ENCODE results near the gene TOP2B. TPM values are rescaled to one million over a fixed set of nuclear protein-coding genes. Genes with fewer than 3 reads are reported as not detected.

The TOP2B gene
- total and polyA plus RNA-seq, 2 experiments from 2014 or later, result 92.0 to 179 TPM

DNA sequence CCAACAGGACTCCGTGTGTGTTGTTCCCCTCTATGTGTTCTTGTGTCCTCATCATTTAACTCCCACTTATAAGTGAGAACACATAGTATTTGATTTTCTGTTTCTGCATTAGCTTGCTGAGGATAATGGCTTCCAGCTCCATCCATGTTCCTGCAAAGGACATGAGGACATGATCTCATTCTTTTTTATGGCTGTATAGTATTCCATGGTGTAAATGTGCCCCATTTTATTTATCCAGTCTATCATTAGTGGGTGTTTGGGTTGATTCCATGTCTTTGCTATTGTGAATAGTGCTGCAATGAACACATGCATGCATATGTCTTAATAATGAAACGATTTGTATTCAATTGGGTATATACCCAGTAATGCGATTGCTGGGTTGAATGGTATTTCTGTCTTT lies 28.5 kb upstream of the TOP2B start:
- Mint-ChIP-seq H3K27me3 (ENCODE audit: insufficient read depth, low read depth, poor library complexity) (peaks cover 2% of the 10 kb centered on the region), H3K27ac (no peak overlapping the region), H3K4me1 (no peaks in the 10 kb centered on the region), H3K9me3 (no peaks in the 10 kb centered on the region), H3K4me3 (no peak overlapping the region), H3K36me3 (ENCODE audit: low read depth) (no peaks in the 10 kb centered on the region)
- no peak overlapping the region for H2AFZ ChIP-seq
- ATAC-seq (no peak), DNase-seq (ENCODE audit: low spot score) (no peak)
- no peaks in the 10 kb centered on the region for H3K27me3 ChIP-seq (ENCODE audit: insufficient read depth)
- no peak overlapping the region for H3K27ac ChIP-seq (ENCODE audit: low read depth)
- no peaks in the 10 kb centered on the region for H3K79me2 ChIP-seq (replicated peaks; ENCODE audit: insufficient read depth)
- no peaks in the 10 kb centered on the region for H3K36me3 ChIP-seq (ENCODE audit: insufficient read depth)
- H3F3A ChIP-seq (replicated peaks; ENCODE audit: low read depth), result no peaks in the 10 kb centered on the region
- no peaks in the 10 kb centered on the region for H4K20me1 ChIP-seq (replicated peaks; ENCODE audit: insufficient read depth)
- TF ChIP-seq CREB1 (CRISPR knock-in tag; IDR thresholded peaks at IDR 0.05; ENCODE audit: low read depth), result no peak
- TF ChIP-seq EZH2phosphoT487 (IDR thresholded peaks at IDR 0.05; ENCODE audit: unreplicated experiment), result no peak
- no peak for TF ChIP-seq STAT1 (IDR thresholded peaks at IDR 0.05; ENCODE audit: unreplicated experiment)
- TF ChIP-seq, protein P1, sequence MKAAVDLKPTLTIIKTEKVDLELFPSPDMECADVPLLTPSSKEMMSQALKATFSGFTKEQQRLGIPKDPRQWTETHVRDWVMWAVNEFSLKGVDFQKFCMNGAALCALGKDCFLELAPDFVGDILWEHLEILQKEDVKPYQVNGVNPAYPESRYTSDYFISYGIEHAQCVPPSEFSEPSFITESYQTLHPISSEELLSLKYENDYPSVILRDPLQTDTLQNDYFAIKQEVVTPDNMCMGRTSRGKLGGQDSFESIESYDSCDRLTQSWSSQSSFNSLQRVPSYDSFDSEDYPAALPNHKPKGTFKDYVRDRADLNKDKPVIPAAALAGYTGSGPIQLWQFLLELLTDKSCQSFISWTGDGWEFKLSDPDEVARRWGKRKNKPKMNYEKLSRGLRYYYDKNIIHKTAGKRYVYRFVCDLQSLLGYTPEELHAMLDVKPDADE (IDR thresholded peaks at IDR 0.05), result no peak
- no peak for TF ChIP-seq NANOG (IDR thresholded peaks at IDR 0.05; ENCODE audit: borderline replicate concordance)
- TF ChIP-seq EZH2 (IDR thresholded peaks at IDR 0.05; ENCODE audit: low read depth, unreplicated experiment), result no peak
- TF ChIP-seq, protein P2, sequence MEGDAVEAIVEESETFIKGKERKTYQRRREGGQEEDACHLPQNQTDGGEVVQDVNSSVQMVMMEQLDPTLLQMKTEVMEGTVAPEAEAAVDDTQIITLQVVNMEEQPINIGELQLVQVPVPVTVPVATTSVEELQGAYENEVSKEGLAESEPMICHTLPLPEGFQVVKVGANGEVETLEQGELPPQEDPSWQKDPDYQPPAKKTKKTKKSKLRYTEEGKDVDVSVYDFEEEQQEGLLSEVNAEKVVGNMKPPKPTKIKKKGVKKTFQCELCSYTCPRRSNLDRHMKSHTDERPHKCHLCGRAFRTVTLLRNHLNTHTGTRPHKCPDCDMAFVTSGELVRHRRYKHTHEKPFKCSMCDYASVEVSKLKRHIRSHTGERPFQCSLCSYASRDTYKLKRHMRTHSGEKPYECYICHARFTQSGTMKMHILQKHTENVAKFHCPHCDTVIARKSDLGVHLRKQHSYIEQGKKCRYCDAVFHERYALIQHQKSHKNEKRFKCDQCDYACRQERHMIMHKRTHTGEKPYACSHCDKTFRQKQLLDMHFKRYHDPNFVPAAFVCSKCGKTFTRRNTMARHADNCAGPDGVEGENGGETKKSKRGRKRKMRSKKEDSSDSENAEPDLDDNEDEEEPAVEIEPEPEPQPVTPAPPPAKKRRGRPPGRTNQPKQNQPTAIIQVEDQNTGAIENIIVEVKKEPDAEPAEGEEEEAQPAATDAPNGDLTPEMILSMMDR (conservative IDR thresholded peaks at IDR 0.05; ENCODE audit: low read depth in 2 of 2), result no peak
- TF ChIP-seq POLR2AphosphoS5 (IDR thresholded peaks at IDR 0.05; ENCODE audit: low read depth), result no peak
- no peak for TF ChIP-seq ZNF114 (CRISPR knock-in tag; IDR thresholded peaks at IDR 0.05)
- TF ChIP-seq ZNF331 (CRISPR knock-in tag; IDR thresholded peaks at IDR 0.05; ENCODE audit: low read depth), result no peak
- TF ChIP-seq JUNB (IDR thresholded peaks at IDR 0.05; ENCODE audit: unreplicated experiment), result no peak
- TF ChIP-seq, protein P3, sequence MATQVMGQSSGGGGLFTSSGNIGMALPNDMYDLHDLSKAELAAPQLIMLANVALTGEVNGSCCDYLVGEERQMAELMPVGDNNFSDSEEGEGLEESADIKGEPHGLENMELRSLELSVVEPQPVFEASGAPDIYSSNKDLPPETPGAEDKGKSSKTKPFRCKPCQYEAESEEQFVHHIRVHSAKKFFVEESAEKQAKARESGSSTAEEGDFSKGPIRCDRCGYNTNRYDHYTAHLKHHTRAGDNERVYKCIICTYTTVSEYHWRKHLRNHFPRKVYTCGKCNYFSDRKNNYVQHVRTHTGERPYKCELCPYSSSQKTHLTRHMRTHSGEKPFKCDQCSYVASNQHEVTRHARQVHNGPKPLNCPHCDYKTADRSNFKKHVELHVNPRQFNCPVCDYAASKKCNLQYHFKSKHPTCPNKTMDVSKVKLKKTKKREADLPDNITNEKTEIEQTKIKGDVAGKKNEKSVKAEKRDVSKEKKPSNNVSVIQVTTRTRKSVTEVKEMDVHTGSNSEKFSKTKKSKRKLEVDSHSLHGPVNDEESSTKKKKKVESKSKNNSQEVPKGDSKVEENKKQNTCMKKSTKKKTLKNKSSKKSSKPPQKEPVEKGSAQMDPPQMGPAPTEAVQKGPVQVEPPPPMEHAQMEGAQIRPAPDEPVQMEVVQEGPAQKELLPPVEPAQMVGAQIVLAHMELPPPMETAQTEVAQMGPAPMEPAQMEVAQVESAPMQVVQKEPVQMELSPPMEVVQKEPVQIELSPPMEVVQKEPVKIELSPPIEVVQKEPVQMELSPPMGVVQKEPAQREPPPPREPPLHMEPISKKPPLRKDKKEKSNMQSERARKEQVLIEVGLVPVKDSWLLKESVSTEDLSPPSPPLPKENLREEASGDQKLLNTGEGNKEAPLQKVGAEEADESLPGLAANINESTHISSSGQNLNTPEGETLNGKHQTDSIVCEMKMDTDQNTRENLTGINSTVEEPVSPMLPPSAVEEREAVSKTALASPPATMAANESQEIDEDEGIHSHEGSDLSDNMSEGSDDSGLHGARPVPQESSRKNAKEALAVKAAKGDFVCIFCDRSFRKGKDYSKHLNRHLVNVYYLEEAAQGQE (IDR thresholded peaks at IDR 0.05; ENCODE audit: unreplicated experiment), result no peak
- TF ChIP-seq, protein P4, sequence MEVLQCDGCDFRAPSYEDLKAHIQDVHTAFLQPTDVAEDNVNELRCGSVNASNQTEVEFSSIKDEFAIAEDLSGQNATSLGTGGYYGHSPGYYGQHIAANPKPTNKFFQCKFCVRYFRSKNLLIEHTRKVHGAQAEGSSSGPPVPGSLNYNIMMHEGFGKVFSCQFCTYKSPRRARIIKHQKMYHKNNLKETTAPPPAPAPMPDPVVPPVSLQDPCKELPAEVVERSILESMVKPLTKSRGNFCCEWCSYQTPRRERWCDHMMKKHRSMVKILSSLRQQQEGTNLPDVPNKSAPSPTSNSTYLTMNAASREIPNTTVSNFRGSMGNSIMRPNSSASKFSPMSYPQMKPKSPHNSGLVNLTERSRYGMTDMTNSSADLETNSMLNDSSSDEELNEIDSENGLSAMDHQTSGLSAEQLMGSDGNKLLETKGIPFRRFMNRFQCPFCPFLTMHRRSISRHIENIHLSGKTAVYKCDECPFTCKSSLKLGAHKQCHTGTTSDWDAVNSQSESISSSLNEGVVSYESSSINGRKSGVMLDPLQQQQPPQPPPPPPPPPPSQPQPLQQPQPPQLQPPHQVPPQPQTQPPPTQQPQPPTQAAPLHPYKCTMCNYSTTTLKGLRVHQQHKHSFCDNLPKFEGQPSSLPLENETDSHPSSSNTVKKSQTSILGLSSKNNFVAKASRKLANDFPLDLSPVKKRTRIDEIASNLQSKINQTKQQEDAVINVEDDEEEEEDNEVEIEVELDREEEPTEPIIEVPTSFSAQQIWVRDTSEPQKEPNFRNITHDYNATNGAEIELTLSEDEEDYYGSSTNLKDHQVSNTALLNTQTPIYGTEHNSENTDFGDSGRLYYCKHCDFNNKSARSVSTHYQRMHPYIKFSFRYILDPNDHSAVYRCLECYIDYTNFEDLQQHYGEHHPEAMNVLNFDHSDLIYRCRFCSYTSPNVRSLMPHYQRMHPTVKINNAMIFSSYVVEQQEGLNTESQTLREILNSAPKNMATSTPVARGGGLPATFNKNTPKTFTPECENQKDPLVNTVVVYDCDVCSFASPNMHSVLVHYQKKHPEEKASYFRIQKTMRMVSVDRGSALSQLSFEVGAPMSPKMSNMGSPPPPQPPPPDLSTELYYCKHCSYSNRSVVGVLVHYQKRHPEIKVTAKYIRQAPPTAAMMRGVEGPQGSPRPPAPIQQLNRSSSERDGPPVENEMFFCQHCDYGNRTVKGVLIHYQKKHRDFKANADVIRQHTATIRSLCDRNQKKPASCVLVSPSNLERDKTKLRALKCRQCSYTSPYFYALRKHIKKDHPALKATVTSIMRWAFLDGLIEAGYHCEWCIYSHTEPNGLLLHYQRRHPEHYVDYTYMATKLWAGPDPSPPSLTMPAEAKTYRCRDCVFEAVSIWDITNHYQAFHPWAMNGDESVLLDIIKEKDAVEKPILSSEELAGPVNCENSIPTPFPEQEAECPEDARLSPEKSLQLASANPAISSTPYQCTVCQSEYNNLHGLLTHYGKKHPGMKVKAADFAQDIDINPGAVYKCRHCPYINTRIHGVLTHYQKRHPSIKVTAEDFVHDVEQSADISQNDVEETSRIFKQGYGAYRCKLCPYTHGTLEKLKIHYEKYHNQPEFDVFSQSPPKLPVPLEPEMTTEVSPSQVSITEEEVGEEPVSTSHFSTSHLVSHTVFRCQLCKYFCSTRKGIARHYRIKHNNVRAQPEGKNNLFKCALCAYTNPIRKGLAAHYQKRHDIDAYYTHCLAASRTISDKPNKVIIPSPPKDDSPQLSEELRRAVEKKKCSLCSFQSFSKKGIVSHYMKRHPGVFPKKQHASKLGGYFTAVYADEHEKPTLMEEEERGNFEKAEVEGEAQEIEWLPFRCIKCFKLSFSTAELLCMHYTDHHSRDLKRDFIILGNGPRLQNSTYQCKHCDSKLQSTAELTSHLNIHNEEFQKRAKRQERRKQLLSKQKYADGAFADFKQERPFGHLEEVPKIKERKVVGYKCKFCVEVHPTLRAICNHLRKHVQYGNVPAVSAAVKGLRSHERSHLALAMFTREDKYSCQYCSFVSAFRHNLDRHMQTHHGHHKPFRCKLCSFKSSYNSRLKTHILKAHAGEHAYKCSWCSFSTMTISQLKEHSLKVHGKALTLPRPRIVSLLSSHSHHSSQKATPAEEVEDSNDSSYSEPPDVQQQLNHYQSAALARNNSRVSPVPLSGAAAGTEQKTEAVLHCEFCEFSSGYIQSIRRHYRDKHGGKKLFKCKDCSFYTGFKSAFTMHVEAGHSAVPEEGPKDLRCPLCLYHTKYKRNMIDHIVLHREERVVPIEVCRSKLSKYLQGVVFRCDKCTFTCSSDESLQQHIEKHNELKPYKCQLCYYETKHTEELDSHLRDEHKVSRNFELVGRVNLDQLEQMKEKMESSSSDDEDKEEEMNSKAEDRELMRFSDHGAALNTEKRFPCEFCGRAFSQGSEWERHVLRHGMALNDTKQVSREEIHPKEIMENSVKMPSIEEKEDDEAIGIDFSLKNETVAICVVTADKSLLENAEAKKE (CRISPR knock-in tag; IDR thresholded peaks at IDR 0.05), result no peak
- no peaks in the 10 kb centered on the region for H3K4me1 ChIP-seq (ENCODE audit: insufficient read depth)
- no peak overlapping the region for H3K4me3 ChIP-seq
- no peaks in the 10 kb centered on the region for H3K9me2 ChIP-seq (ENCODE audit: insufficient read depth)
- no peak overlapping the region for H3K4me2 ChIP-seq

Data from GM23338 (cell line).